A673 (cell line): ENCODE data around the gene CMTM7. TPM values are rescaled to one million over a fixed set of nuclear protein-coding genes. Genes with fewer than 3 reads are reported as not detected.

ENCODE experiments used
- BruUV-seq: library from RNA; stranded (reverse); fragments of 400-500 nt; replicated peaks from 2 replicates; lab custom pipeline; 2021; lab: Mats Ljungman, UMichigan
- CTCF ChIA-PET: fragments of 300-600 bp; sonication (Branson Sonifier 250); formaldehyde crosslinking; loops from one replicate; lab custom pipeline; 2022; ENCODE audit warnings: antibody characterized with exemption; lab: Charles Lee
- POLR2A ChIA-PET: fragments of 300-600 bp; sonication (Branson Sonifier 250); formaldehyde crosslinking; loops from one replicate; lab custom pipeline; 2022; ENCODE audit warnings: antibody characterized with exemption; ENCODE audit not compliant: low non-redundant PET; lab: Charles Lee
- DNase-seq: peaks from one replicate; pipeline ENCODE4 v3.0.0-alpha.2; 2015; ENCODE audit warnings: low spot score
- H3K27ac ChIP-seq: fragments of 200-600 bp; sonication (generic); 2 replicates; pipeline ENCODE4 v1.5.1; 2016; ENCODE audit warnings: mixed run types, low read depth, mild to moderate bottlenecking, mixed read lengths, antibody characterized with exemption, low read length; ENCODE audit not compliant: poor library complexity, severe bottlenecking
- H3K27me3 ChIP-seq: fragments of 200-600 bp; sonication (generic); replicated peaks from 2 replicates; pipeline ENCODE4 v1.6.1; 2017; ENCODE audit warnings: mixed run types, low read depth, mild to moderate bottlenecking, mixed read lengths, antibody characterized with exemption, low read length; ENCODE audit not compliant: insufficient read depth, poor library complexity
- H3K36me3 ChIP-seq: fragments of 200-600 bp; sonication (generic); 2 replicates; pipeline ENCODE4 v1.6.1; 2016; ENCODE audit warnings: mixed run types, mild to moderate bottlenecking, mixed read lengths, antibody characterized with exemption, low read length; ENCODE audit not compliant: insufficient read depth, poor library complexity, severe bottlenecking
- H3K4me1 ChIP-seq: fragments of 200-600 bp; sonication (generic); 2 replicates; pipeline ENCODE4 v1.6.1; 2017; ENCODE audit warnings: mixed run types, mild to moderate bottlenecking, mixed read lengths, antibody characterized with exemption, low read length; ENCODE audit not compliant: insufficient read depth, poor library complexity, severe bottlenecking
- H3K4me3 ChIP-seq: fragments of 200-600 bp; sonication (generic); 2 replicates; pipeline ENCODE4 v1.5.1; 2016; ENCODE audit warnings: low read depth, mixed run types, mild to moderate bottlenecking, mixed read lengths, low read length; ENCODE audit not compliant: poor library complexity, severe bottlenecking
- H3K9me3 ChIP-seq: fragments of 200-600 bp; sonication (generic); 2 replicates; pipeline ENCODE4 v1.6.1; 2016; ENCODE audit warnings: mixed run types, low read depth, mild to moderate bottlenecking, mixed read lengths, antibody characterized with exemption, low read length; ENCODE audit not compliant: poor library complexity, severe bottlenecking
- CTCF ChIP-seq: fragments of 300-800, 200-600 bp; sonication (generic); conservative IDR thresholded peaks from 2 replicates; pipeline ENCODE4 v1.5.1; 2017; ENCODE audit warnings: low read depth, mild to moderate bottlenecking, antibody characterized with exemption, low read length, moderate library complexity, mixed read lengths
- EZH2 ChIP-seq: fragments of 200-600 bp; sonication (generic); IDR thresholded peaks from 2 replicates; pipeline ENCODE4 v1.6.1; 2017; ENCODE audit warnings: borderline replicate concordance, low read depth, mild to moderate bottlenecking, mixed read lengths, antibody characterized with exemption, low read length; ENCODE audit not compliant: poor library complexity, severe bottlenecking
- intact Hi-C: fragments of 100-400 bp; cut with micrococcal nuclease; formaldehyde crosslinking; loops from one replicate; pipeline ENCODE4 v1.10.0; 2022; ENCODE audit not compliant: unreplicated experiment
- total RNA-seq: library from RNA; stranded (reverse); gene quantifications from 2 replicates; pipeline ENCODE4 v1.2.3, GENCODE V29; 2021

Gene CMTM7
- total RNA-seq, 1 experiment from 2014 or later, result not detected

GRCh38 chr3:32395496-32395895 is 3.8 kb downstream of the CMTM7 start:
- ChIA-PET POLR2A (no interaction called here), CTCF (no interaction called here)
- BruUV-seq, result no TSS peak
- Histone ChIP-seq H3K9me3 (no peaks in the 10 kb centered on the region), H3K4me1 (no peaks in the 10 kb centered on the region), H3K27me3 (peaks cover 27% of the 10 kb centered on the region), H3K36me3 (no peaks in the 10 kb centered on the region), H3K27ac (no peak overlapping the region), H3K4me3 (no peak overlapping the region)
- no peak for TF ChIP-seq EZH2
- TF ChIP-seq CTCF, result no peak
- intact Hi-C loops, result no loop called here
- DNase-seq, result no peak

DNA sequence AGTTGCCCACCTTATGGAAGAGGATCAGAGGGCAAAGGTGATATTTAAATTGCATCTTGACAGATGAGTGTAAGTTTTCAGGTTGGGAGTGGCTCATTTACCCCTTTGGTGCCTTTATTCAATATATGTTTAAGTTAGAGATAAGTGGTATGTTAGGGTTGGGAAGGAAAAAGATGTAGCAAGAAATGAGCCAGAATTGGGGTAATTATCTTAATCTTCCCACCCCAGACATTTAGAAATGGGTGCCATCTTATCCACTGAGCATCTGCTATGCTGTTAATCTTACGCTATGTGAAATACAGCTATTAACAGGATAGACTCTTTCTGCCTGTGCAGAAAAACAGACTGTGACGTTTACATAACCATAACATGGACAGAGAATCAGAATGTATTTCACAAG is 6.3 kb downstream of the CMTM7 start:
- TF ChIP-seq EZH2 (no peak), CTCF (no peak)
- peaks cover 11% of the 10 kb centered on the region for H3K27me3 ChIP-seq
- H3K36me3 ChIP-seq, result no peaks in the 10 kb centered on the region
- intact Hi-C loops, result loop anchor here (2.0 kb wide), 1 partner anchor 223 kb away; no protein-coding TSS in a partner anchor
- H3K27ac ChIP-seq, result no peak overlapping the region
- POLR2A ChIA-PET, result no interaction called here
- CTCF ChIA-PET, result no interaction called here
- H3K9me3 ChIP-seq, result no peaks in the 10 kb centered on the region
- peaks cover 10% of the 10 kb centered on the region for H3K4me1 ChIP-seq
- no peak for DNase-seq
- BruUV-seq, result no TSS peak
- no peak overlapping the region for H3K4me3 ChIP-seq

GRCh38 chr3:32398531-32398930 is 6.9 kb downstream of the CMTM7 start:
- TF ChIP-seq EZH2, result no peak
- TF ChIP-seq CTCF, result no peak
- no peaks in the 10 kb centered on the region for H3K36me3 ChIP-seq
- DNase-seq, result no peak
- peaks cover 8% of the 10 kb centered on the region for H3K27me3 ChIP-seq
- H3K27ac ChIP-seq, result no peak overlapping the region
- no TSS peak for BruUV-seq
- intact Hi-C loops, result loop anchor here (2.0 kb wide), 1 partner anchor 224 kb away; no protein-coding TSS in a partner anchor
- H3K9me3 ChIP-seq, result no peaks in the 10 kb centered on the region
- peaks cover 10% of the 10 kb centered on the region for H3K4me1 ChIP-seq
- POLR2A ChIA-PET, result no interaction called here
- CTCF ChIA-PET, result no interaction called here
- no peak overlapping the region for H3K4me3 ChIP-seq
